Ovary (tissue), 9 donors: ENCODE results near the gene TPSD1. TPM values are rescaled to one million over a fixed set of nuclear protein-coding genes. Genes with fewer than 3 reads are reported as not detected.
A peak's percentile ranks its signal among the peaks of the same experiment; 100 is the strongest.
"Not testable (repeated sequence)": the region's sequence is repeated elsewhere in the genome, so short reads cannot be mapped to it uniquely, and the experiment has no call there.

Source experiments
- DNase-seq, 5 donors: peaks; one replicate each; pipeline ENCODE4 v3.0.0-alpha.2; 2019 to 2020
- H3K27ac ChIP-seq, 2 donors: fragments of 200-600 bp; one replicate each; pipeline versions ENCODE4 v1.5.1 to v1.8.0; 2019 to 2022
- H3K27me3 ChIP-seq: fragments of 200-600 bp; one replicate; pipeline ENCODE4 v1.8.0; 2022
- H3K36me3 ChIP-seq: fragments of 200-600 bp; sonication (generic); one replicate; pipeline ENCODE4 v1.5.1; 2019
- H3K4me1 ChIP-seq: one replicate; pipeline ENCODE4 v1.8.1; 2013; ENCODE audit warnings: mild to moderate bottlenecking, moderate library complexity; ENCODE audit not compliant: insufficient read depth
- H3K4me3 ChIP-seq: fragments of 200-600 bp; sonication (generic); one replicate; pipeline ENCODE4 v1.5.1; 2017
- H3K9me3 ChIP-seq, 2 donors: fragments of 200-600 bp in 1 of 2; sonication (generic) in 1 of 2; one replicate each; pipeline versions ENCODE4 v1.5.1 to v1.8.1; 2013 to 2019; ENCODE audit warnings: mild to moderate bottlenecking in 1 of 2, moderate library complexity in 1 of 2
- EP300 ChIP-seq: sonication (generic); formaldehyde crosslinking; IDR thresholded peaks from one replicate; pipeline ENCODE4 v1.6.1; 2017; ENCODE audit warnings: antibody characterized with exemption
- POLR2A ChIP-seq: fragments of 450-650 bp; IDR thresholded peaks from one replicate; pipeline ENCODE4 v1.6.1; 2017; ENCODE audit warnings: antibody characterized with exemption, mild to moderate bottlenecking, moderate library complexity
- WGBS, 3 donors: extraction: QIAGEN DNeasy Blood & Tissue Kit in 1 of 3; methylation state at CpG; one replicate each; pipeline versions ENCODE4 v1.1.5 to v1.1.7; 2013 to 2017; 5-methylcytosine and 5-hydroxymethylcytosine counted together
- intact Hi-C, 4 donors: fragments of 100-400 bp; cut with DNase I; formaldehyde crosslinking; loops; one replicate each; pipeline versions ENCODE4 v1.11.0 to v1.15.1; 2022 to 2023
- polyA plus RNA-seq, 2 donors: library from polyadenylated mRNA; stranded (reverse); fragments of 200-250 nt in 1 of 2; fragments of 350-450 nt in 1 of 2; fragmentation: Illumina TruSeq in 1 of 2; extraction: RNeasy Lipid Tissue Mini Kit (QIAGEN cat#74804) in 1 of 2; gene quantifications; one replicate each; pipeline ENCODE4 v1.2.3, GENCODE V29; 2013 to 2014
- total RNA-seq, 7 donors: library from RNA; depleted of rRNA in 2 of 7; stranded (reverse); fragments of >200 nt in 2 of 7; fragmentation: NEBNext Ultra II Directional in 3 of 7; extraction: Animal tissue kit (Norgen Biotek cat#: 25700) in 3 of 7; gene quantifications; one replicate each; pipeline versions ENCODE4 v1.1.0 to v1.2.4, GENCODE V29; 2016 to 2023
- TF ChIP-seq, protein P1 (sequence below), 3 donors: fragments of 450-650 bp in 2 of 3; fragments of 200-600 bp in 1 of 3; IDR thresholded peaks; one replicate each; pipeline versions ENCODE4 v1.5.1 to v1.8.0; 2016 to 2022; ENCODE audit warnings: antibody characterized with exemption in 3 of 3, mild to moderate bottlenecking in 1 of 3
- donor health status: DM: no; HTN: no; CAD: no; lungs with moderate emphysema.
- donor health status: DM: no; HTN: no; CAD: no.
- donor health status: Bipolar disorder and iron deficiency.
- donor health status: DM: yes; HTN: yes; CAD: no.
- donor health status: DM: no; HTN: no; CAD: no.
- donor health status: DM: yes; HTN: yes; CAD: no.

TPSD1 gene
- total and polyA plus RNA-seq, 9 donors = 0.23 to 0.69 (median 0.60) TPM; not detected in 5

DNA sequence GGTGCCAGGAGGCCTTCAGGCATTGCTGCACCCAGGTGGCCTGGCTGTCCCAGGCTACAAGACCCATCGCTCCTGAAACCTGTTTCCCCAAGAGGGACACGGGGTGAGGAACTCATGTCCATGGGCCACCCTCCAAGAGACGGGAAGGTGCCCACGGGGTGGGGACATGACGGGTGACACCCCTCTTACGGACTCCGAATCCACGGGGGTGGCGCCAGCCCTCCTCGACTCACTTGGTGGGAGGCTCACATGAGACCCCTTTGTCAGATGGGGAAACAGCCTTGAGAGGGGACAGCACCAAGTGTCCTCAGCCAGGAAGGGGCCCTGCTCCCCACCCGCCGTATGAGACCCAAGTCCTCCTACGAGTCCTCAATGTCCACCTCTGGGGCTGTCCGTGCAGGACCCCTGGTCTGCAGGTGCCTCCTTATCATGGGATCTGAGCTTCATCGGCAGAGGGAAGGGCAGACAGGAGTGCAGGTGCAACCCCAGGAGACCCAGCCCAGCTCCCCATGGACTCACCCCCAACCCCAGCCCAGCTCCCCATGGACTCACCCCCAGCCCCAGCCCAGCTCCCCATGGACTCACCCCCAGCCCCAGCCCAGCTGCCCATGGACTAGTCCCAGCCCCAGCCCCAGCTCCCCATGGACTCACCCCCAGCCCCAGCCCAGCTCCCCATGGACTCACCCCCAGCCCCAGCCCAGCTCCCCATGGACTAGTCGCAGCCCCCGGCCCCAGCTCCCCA lies 25.2 kb upstream of the TPSD1 start:
- H3K27ac ChIP-seq, H3K9me3 ChIP-seq, H3K4me3 ChIP-seq, H3K4me1 ChIP-seq, H3K36me3 ChIP-seq, H3K27me3 ChIP-seq, intact Hi-C loops: not testable (repeated sequence)
- WGBS, 3 donors = 65 to 74% (median 69%) methylated on average over 15 to 17 of the region's 17 CpGs
- peak in 3 of 5 donors; percentile 8 to 31 (median 15) for DNase-seq

DNA sequence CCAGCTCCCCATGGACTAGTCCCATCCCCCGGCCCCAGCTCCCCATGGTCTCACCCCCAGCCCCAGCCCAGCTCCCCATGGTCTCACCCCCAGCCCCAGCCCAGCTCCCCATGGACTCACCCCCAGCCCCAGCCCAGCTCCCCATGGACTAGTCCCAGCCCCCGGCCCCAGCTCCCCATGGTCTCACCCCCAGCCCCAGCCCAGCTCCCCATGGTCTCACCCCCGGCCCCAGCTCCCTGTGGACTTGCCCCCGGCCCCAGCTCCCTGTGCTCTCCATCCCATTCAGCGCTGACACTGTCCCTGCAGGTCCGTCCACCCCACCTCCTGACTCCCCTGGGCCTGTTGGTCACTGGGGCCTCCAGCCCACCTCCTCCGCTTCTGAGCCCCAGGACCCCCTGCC lies 24.6 kb upstream of the TPSD1 start:
- H3K27me3 ChIP-seq, H3K4me1 ChIP-seq, H3K36me3 ChIP-seq, H3K9me3 ChIP-seq, H3K27ac ChIP-seq, H3K4me3 ChIP-seq, intact Hi-C loops: not testable (repeated sequence)
- WGBS, 3 donors = 72 to 100% methylated on average over 1 to 7 of the region's 7 CpGs; no CpG with 5 or more reads in 1 of the 3 donors
- DNase-seq = peak in 3 of 5 donors; percentile 5 to 31 (median 20)

DNA sequence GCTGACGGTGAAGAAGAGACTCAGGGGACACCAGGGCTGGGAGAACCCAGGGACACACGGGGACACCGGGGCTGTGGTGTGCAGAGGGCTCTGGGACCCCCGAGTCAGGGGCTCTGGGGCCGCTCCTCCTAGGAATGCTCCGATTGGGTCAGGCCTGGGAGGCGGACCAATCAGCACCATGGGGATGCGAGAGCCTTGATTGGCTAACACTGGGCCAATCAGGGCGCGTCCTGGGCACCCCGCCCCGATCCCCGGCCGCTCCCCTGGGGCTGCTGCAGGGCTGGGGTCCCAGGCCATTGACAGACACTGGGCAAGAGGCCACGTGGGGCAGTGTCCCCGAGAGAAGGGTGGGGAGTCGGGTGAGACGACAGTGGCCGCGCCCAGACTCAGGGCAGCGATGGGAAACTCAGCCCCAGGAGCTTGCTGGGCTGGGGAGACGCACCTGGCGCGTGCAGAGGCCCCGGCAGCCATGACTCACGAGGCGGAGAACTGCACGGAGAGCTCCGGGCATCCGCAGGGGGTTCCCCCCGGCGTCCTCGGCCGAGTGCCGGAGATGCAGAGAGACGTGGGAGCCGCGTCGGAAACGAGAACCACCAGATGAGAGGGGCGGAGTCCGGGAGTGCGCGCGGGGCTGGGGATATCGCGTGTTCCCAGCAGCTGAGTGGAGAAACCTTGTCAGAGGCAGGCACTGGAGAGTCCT lies 23.7 kb upstream of the TPSD1 start:
- intact Hi-C loops, H3K4me1 ChIP-seq, H3K27me3 ChIP-seq, H3K4me3 ChIP-seq, H3K36me3 ChIP-seq, H3K9me3 ChIP-seq, H3K27ac ChIP-seq, DNase-seq: not testable (repeated sequence)
- WGBS, 3 donors = no CpG with 5 or more reads among the region's 47 CpGs

DNA sequence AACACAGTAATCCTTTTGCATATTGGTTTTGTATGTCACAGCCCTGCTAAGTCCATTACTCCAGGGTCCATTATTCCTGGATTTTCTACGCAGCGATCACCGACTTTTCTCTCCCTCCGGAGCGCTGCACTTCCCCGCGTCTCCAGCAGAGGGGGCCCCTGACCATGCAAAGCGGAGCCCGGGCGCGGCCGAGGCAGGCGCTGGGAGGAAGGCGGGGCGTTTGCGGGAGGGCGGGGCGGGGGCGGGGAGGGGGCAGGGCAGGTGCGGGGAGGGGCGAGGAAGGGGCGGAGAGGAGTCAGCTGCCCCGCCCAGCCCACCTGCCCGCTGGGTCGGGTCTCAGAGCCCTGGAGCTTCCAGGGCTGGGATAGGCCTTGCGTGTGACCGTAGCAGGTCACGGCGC lies 19.2 kb upstream of the TPSD1 start:
- H3K27ac ChIP-seq, H3K36me3 ChIP-seq, intact Hi-C loops, DNase-seq, H3K27me3 ChIP-seq, H3K4me3 ChIP-seq, H3K4me1 ChIP-seq, H3K9me3 ChIP-seq: not testable (repeated sequence)
- no CpG with 5 or more reads among the region's 29 CpGs for WGBS, 3 donors

DNA sequence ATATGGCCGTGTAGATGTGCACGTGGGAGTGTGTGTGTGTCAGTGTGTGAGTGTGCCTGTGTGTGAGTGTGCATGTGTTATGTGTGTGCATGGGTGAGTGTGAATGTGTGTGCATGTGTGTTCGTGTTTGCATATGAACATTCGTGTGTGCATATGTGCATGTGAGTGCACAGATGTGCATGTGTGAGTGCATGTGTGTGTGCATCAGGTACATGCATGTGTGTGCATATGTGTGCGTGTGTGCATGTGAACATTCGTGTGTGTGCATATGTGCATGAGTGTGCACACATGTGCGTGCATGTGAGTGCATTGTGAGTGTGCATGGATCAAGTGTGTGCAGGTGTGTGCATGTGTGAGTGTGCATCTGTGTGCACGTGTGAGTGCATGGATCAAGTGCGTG lies 17.9 kb upstream of the TPSD1 start:
- 70 to 73% (median 71%) methylated on average over 9 of the region's 9 CpGs for WGBS, 3 donors
- no peaks in the 10 kb centered on the region for H3K36me3 ChIP-seq

DNA sequence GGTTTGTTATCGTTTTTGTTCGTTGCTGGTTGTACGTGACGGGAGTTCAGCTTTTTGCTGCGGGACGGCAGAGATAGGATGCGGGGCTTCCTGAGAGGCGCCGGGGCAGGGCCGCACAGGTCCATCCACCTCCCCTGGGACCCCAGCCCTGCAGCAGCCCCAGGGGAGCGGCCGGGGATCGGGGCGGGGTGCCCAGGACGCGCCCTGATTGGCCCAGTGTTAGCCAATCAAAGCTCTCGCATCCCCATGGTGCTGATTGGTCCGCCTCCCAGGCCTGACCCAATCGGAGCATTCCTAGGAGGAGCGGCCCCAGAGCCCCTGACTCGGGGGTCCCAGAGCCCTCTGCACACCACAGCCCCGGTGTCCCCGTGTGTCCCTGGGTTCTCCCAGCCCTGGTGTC lies 17.0 kb upstream of the TPSD1 start:
- H3K9me3 ChIP-seq, H3K4me3 ChIP-seq, H3K4me1 ChIP-seq, H3K27ac ChIP-seq, H3K27me3 ChIP-seq, intact Hi-C loops, H3K36me3 ChIP-seq: not testable (repeated sequence)
- 7 to 33% (median 23%) methylated on average over 4 to 20 of the region's 23 CpGs for WGBS, 3 donors
- peak in 2 of 5 donors; percentile 22 to 59 for DNase-seq

More for the DNA sequence above, 17.9 kb upstream of the TPSD1 start:
- no peaks in the 10 kb centered on the region for H3K27me3 ChIP-seq
- no peaks in the 10 kb centered on the region for H3K9me3 ChIP-seq
- intact Hi-C loops = no loop called here
- H3K4me1 ChIP-seq = no peaks in the 10 kb centered on the region
- DNase-seq = peak in 1 of 5 donors; percentile 5
- H3K27ac ChIP-seq = no peak overlapping the region
- TF ChIP-seq, protein P1, sequence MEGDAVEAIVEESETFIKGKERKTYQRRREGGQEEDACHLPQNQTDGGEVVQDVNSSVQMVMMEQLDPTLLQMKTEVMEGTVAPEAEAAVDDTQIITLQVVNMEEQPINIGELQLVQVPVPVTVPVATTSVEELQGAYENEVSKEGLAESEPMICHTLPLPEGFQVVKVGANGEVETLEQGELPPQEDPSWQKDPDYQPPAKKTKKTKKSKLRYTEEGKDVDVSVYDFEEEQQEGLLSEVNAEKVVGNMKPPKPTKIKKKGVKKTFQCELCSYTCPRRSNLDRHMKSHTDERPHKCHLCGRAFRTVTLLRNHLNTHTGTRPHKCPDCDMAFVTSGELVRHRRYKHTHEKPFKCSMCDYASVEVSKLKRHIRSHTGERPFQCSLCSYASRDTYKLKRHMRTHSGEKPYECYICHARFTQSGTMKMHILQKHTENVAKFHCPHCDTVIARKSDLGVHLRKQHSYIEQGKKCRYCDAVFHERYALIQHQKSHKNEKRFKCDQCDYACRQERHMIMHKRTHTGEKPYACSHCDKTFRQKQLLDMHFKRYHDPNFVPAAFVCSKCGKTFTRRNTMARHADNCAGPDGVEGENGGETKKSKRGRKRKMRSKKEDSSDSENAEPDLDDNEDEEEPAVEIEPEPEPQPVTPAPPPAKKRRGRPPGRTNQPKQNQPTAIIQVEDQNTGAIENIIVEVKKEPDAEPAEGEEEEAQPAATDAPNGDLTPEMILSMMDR (IDR thresholded peaks at IDR 0.05) = no peak
- TF ChIP-seq POLR2A = no peak
- no peak for TF ChIP-seq EP300
- H3K4me3 ChIP-seq = no peak overlapping the region

DNA sequence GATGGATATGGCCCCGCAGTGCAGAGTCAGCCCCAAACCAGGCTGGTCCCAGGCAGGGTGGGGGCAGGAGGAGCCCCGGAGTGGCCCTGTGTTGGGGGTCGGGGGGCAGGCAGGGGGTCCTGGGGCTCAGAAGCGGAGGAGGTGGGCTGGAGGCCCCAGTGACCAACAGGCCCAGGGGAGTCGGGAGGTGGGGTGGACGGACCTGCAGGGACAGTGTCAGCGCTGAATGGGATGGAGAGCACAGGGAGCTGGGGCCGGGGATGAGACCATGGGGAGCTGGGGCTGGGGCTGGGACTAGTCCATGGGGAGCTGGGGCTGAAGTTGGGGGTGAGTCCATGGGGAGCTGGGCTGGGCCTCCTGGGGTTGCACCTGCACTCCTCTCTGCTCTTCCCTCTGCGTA lies 16.3 kb upstream of the TPSD1 start:
- H3K36me3 ChIP-seq, intact Hi-C loops, H3K27me3 ChIP-seq, H3K4me1 ChIP-seq, H3K4me3 ChIP-seq, H3K9me3 ChIP-seq, H3K27ac ChIP-seq: not testable (repeated sequence)
- WGBS, 3 donors = 75 to 95% (median 78%) methylated on average over 7 to 9 of the region's 9 CpGs
- DNase-seq = peak in 1 of 5 donors; percentile 13

DNA sequence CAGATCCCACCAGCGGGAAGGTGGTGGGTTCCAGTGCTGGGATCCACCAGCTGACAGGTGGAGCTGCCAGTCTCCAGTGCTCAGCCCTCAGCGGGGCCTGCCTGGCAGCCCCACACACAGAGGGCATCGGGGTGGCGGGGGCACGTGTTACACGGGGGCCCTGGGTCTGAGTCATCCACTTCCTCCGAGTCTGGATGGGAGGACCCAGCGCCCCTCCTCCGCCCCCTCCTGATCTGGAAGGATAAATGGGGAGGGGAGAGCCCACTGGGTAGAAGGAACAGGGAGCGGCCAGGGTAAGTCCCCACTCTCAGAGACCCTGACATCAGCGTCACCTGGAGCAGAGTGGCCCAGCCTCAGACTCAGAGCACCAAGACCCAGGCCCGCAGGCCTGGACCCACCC lies 15.4 kb upstream of the TPSD1 start, which contains the start of gene TPSAB1:
TSS of gene TPSAB1 (plus strand) at position 270 of the 400 bp plus-strand sequence. CDS start 234 bp downstream, outside the sequence.
- H3K27ac ChIP-seq, H3K27me3 ChIP-seq, H3K4me1 ChIP-seq, H3K36me3 ChIP-seq, H3K9me3 ChIP-seq, intact Hi-C loops, H3K4me3 ChIP-seq: not testable (repeated sequence)
- DNase-seq = peak in 1 of 5 donors; percentile 1
- 38 to 68% methylated on average over 6 to 7 of the region's 12 CpGs; no CpG with 5 or more reads in 1 of the 3 donors for WGBS, 3 donors

DNA sequence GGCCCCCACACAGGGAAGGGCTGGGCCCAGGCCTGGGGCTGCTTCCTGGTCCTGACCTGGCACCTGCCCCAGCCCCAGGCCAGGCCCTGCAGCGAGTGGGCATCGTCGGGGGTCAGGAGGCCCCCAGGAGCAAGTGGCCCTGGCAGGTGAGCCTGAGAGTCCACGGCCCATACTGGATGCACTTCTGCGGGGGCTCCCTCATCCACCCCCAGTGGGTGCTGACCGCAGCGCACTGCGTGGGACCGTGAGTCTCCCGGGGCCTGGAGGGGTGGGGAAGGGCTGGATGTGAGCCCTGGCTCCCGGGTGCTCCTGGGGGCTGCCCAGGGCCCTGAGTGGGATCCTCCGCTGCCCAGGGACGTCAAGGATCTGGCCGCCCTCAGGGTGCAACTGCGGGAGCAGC lies 14.8 kb upstream of the TPSD1 start:
- H3K9me3 ChIP-seq, H3K27ac ChIP-seq, H3K36me3 ChIP-seq, H3K4me1 ChIP-seq, H3K4me3 ChIP-seq, H3K27me3 ChIP-seq, intact Hi-C loops: not testable (repeated sequence)
- peak in 1 of 5 donors; percentile 20 for DNase-seq
- 58 to 95% methylated on average over 4 to 12 of the region's 15 CpGs; no CpG with 5 or more reads in 1 of the 3 donors for WGBS, 3 donors

DNA sequence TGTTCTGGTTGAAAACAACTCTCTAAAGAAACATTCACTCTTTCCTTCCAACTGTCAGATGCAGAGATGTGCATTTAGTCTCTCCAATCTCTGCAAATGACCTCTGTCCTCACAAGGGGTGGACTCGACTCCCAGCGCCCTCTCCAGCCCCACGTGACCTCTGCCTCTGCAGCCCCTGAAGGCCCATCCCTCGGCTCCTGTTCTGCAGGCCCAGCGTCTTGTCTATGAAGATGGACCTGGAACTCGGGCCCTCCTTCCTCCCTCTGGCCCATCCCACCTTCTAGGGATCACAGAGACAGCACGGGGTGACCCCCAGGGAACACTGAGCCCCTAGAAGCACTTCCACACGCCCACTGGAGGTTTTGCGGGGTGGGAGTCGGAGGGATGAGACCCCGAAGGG lies 12.5 kb upstream of the TPSD1 start:
- H3K36me3 ChIP-seq, H3K27ac ChIP-seq, H3K4me3 ChIP-seq, intact Hi-C loops, DNase-seq, H3K4me1 ChIP-seq, H3K9me3 ChIP-seq, H3K27me3 ChIP-seq: not testable (repeated sequence)
- 44 to 68% (median 44%) methylated on average over 7 of the region's 11 CpGs for WGBS, 3 donors
